Calu3 (cell line): ENCODE data around the gene SSPN. TPM values are rescaled to one million over a fixed set of nuclear protein-coding genes. Genes with fewer than 3 reads are reported as not detected.

Experiments used
- BruUV-seq: library from RNA; stranded (reverse); fragments of 400-500 nt; replicated peaks from 2 replicates; lab custom pipeline; 2021; lab: Mats Ljungman, UMichigan
- CTCF ChIA-PET: fragments of 300-600 bp; sonication (Branson Sonifier 250); formaldehyde crosslinking; loops from one replicate; lab custom pipeline; 2022; ENCODE audit warnings: antibody characterized with exemption; lab: Charles Lee
- DNase-seq: peaks from one replicate; pipeline ENCODE4 v3.0.0; 2022
- H3K27ac Mint-ChIP-seq: one replicate; pipeline ENCODE4 v1.8.0; 2022; ENCODE audit warnings: mixed read lengths; ENCODE audit not compliant: unreplicated experiment
- H3K27me3 Mint-ChIP-seq: one replicate; pipeline ENCODE4 v1.8.0; 2022; ENCODE audit warnings: mixed read lengths; ENCODE audit not compliant: unreplicated experiment
- H3K36me3 Mint-ChIP-seq: one replicate; pipeline ENCODE4 v1.8.0; 2022; ENCODE audit warnings: mild to moderate bottlenecking, moderate library complexity, mixed read lengths; ENCODE audit not compliant: insufficient read depth, unreplicated experiment
- H3K4me1 Mint-ChIP-seq: one replicate; pipeline ENCODE4 v1.8.0; 2022; ENCODE audit warnings: mild to moderate bottlenecking, low read depth, mixed read lengths; ENCODE audit not compliant: unreplicated experiment
- H3K4me3 Mint-ChIP-seq: one replicate; pipeline ENCODE4 v1.8.0; 2022; ENCODE audit warnings: mild to moderate bottlenecking, low read depth, moderate library complexity, mixed read lengths; ENCODE audit not compliant: unreplicated experiment
- H3K9me3 Mint-ChIP-seq: one replicate; pipeline ENCODE4 v1.8.0; 2022; ENCODE audit warnings: low read depth, mixed read lengths; ENCODE audit not compliant: unreplicated experiment
- intact Hi-C: fragments of 100-400 bp; cut with micrococcal nuclease; formaldehyde crosslinking; loops from one replicate; pipeline ENCODE4 v1.10.0; 2022; ENCODE audit not compliant: unreplicated experiment
- total RNA-seq: library from RNA; stranded (reverse); gene quantifications from 2 replicates; pipeline ENCODE4 v1.2.3, GENCODE V29; 2022
- TF ChIP-seq, protein P1 (sequence below): fragments of 200-600 bp; IDR thresholded peaks from one replicate; pipeline ENCODE4 v1.8.0; 2022; ENCODE audit warnings: antibody characterized with exemption; ENCODE audit not compliant: unreplicated experiment

The SSPN gene
- total RNA-seq, 1 experiment from 2014 or later = 8.9 TPM

- Mint-ChIP-seq H3K4me1 (peaks cover 11% of the 10 kb centered on the region), H3K4me3 (no peak overlapping the region), H3K27me3 (no peaks in the 10 kb centered on the region), H3K27ac (no peak overlapping the region), H3K36me3 (no peaks in the 10 kb centered on the region), H3K9me3 (no peaks in the 10 kb centered on the region)
- CTCF ChIA-PET = interaction anchor here (1.1 kb wide), 1 partner anchor 14 kb away, joined by 4 read pairs; no protein-coding TSS in a partner anchor
- TF ChIP-seq, protein P1, sequence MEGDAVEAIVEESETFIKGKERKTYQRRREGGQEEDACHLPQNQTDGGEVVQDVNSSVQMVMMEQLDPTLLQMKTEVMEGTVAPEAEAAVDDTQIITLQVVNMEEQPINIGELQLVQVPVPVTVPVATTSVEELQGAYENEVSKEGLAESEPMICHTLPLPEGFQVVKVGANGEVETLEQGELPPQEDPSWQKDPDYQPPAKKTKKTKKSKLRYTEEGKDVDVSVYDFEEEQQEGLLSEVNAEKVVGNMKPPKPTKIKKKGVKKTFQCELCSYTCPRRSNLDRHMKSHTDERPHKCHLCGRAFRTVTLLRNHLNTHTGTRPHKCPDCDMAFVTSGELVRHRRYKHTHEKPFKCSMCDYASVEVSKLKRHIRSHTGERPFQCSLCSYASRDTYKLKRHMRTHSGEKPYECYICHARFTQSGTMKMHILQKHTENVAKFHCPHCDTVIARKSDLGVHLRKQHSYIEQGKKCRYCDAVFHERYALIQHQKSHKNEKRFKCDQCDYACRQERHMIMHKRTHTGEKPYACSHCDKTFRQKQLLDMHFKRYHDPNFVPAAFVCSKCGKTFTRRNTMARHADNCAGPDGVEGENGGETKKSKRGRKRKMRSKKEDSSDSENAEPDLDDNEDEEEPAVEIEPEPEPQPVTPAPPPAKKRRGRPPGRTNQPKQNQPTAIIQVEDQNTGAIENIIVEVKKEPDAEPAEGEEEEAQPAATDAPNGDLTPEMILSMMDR = no peak
- BruUV-seq = no TSS peak
- intact Hi-C loops = no loop called here
- DNase-seq = no peak
These were observed 69.0 kb downstream of the SSPN start for GRCh38 chr12:26264215-26264838.

- DNase-seq = no peak
- Mint-ChIP-seq H3K4me3 (no peak overlapping the region), H3K9me3 (no peaks in the 10 kb centered on the region), H3K4me1 (peaks cover 11% of the 10 kb centered on the region), H3K27me3 (no peaks in the 10 kb centered on the region), H3K36me3 (no peaks in the 10 kb centered on the region), H3K27ac (no peak overlapping the region)
- no TSS peak for BruUV-seq
- intact Hi-C loops = no loop called here
- TF ChIP-seq, protein P1 = no peak
- CTCF ChIA-PET = interaction anchor here (1.2 kb wide), 1 partner anchor 88 kb away, joined by 3 read pairs; no protein-coding TSS in a partner anchor
These were observed 70.2 kb downstream of the SSPN start for GRCh38 chr12:26265606-26266005.

GRCh38 chr12:26266881-26267280, 71.5 kb downstream of the SSPN start:
- no peak overlapping the region for H3K27ac Mint-ChIP-seq
- H3K27me3 Mint-ChIP-seq = no peaks in the 10 kb centered on the region
- H3K4me3 Mint-ChIP-seq = no peak overlapping the region
- peaks cover 22% of the 10 kb centered on the region for H3K4me1 Mint-ChIP-seq
- TF ChIP-seq, protein P1 = no peak
- no peaks in the 10 kb centered on the region for H3K9me3 Mint-ChIP-seq
- DNase-seq = no peak
- intact Hi-C loops = no loop called here
- CTCF ChIA-PET = no interaction called here
- BruUV-seq = no TSS peak
- H3K36me3 Mint-ChIP-seq = peaks cover 10% of the 10 kb centered on the region

DNA sequence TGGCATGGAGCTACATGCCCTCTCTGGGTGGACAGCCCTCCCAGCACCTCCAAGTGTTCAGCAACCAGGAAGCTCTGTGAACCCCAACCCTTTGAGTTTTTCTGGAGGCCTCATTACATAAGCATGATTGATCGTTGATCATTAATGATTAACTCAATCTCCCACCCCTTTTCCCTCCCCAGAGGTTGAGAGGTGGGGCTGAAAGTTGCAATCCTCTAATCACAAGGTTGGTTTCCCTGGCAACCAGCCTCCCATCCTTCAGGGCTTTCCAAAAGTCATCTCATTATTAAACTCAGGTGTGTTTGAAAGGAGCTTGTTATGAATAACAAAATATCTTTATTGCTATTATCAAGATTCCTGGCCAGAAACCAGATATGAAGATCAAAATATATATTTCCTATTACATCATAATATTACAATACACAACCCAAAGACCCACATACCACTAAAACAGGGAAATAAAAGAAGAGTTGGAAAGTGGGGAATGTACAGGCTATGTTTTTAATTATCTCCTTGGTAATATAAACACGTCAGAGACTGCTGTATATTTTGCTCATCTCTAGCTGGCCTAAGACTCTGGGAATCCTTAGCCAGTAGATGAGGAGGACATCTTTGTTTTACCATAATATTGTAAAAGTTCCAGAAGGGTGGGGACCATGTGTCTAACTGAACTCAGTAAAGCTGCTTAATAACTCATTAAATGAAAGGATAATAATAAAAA, 73.6 kb downstream of the SSPN start:
- intact Hi-C loops = no loop called here
- Mint-ChIP-seq H3K9me3 (no peaks in the 10 kb centered on the region), H3K4me1 (peaks cover 39% of the 10 kb centered on the region), H3K4me3 (no peak overlapping the region), H3K27me3 (no peaks in the 10 kb centered on the region), H3K27ac (peak overlapping the region; percentile 70), H3K36me3 (peaks cover 20% of the 10 kb centered on the region)
- TF ChIP-seq, protein P1 = no peak
- no TSS peak for BruUV-seq
- peak; percentile 66 for DNase-seq
- CTCF ChIA-PET = interaction anchor here (1.0 to 1.8 kb wide), 3 partner anchors 9 to 147 kb away, joined by 3 to 7 read pairs (median 3); no protein-coding TSS in a partner anchor
